Measurements from ENCODE around the gene KCNQ5.

DNA sequence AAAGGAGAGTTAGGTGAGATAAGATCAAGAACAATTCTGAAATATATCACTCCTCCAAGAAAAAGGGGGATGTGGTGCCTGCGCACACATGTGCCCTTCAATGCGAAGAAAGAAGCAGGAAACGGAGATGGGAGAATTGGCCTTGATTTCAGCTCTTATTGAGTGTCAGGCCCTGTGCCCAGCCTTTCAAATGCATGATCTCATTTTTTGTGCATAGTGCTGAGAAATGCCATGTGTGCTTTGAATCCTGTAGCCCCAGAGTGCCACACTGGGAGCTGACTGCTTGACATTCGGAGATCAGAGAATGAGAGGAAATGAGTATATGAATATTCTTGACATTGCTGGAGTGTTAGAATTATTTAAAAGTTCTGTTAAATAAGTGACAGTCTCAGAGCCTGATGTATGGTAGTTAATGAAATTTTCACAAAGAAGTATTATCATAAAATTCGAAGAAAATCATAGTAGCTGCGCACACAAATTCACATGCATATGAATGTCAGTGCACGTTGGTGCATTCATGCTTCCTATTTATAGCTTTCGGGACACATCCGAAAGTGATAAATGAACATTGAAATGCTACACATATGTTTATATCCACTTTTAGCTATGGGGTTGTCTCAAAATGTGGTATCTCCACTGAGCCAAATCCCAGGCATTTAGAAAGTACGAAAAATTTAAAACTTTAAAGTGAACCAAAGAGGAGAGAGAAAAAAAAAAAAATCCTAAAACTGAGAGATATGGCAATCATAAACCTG, 172.0 kb downstream of the KCNQ5 start:
- TF ChIP-seq EZH2 (IDR thresholded peaks at IDR 0.05; ENCODE audit: low read length, missing control alignments) (no peak), CTCF (conservative IDR thresholded peaks at IDR 0.05 in 1 of 2, IDR thresholded peaks at IDR 0.05 in 1 of 2; ENCODE audit: low read depth in 1 of 2, low read length in 2 of 2) (no peak)
